Mesenchymal stem cell (in vitro differentiated cells and primary cell): ENCODE data around the gene KCNH3.

Experiments used
- DNase-seq: peaks from one replicate; pipeline ENCODE4 v3.0.0-alpha.2; 2013
- H2AFZ ChIP-seq: one replicate; pipeline ENCODE4 v1.6.1; 2013; ENCODE audit warnings: low read depth, mild to moderate bottlenecking, control low read depth, inconsistent platforms, low read length, moderate library complexity
- H2AK5ac ChIP-seq: 2 replicates; pipeline ENCODE4 v1.6.1; 2013; ENCODE audit warnings: low read length, moderate library complexity, mild to moderate bottlenecking, inconsistent platforms; ENCODE audit not compliant: severe bottlenecking
- H2BK120ac ChIP-seq: one replicate; pipeline ENCODE4 v1.6.1; 2013; ENCODE audit warnings: low read depth, mild to moderate bottlenecking, inconsistent platforms, low read length, moderate library complexity
- H2BK12ac ChIP-seq, 2 experiments: one replicate each; pipeline ENCODE4 v1.6.1; 2013; ENCODE audit warnings: inconsistent platforms in 2 of 2, low read length in 2 of 2, mild to moderate bottlenecking in 2 of 2, moderate library complexity in 2 of 2, control low read depth in 1 of 2
- H2BK15ac ChIP-seq: one replicate; pipeline ENCODE4 v1.6.1; 2013; ENCODE audit warnings: mild to moderate bottlenecking, low read depth, inconsistent platforms; ENCODE audit not compliant: poor library complexity, severe bottlenecking
- H2BK5ac ChIP-seq: 2 replicates; pipeline ENCODE4 v1.6.1; 2013; ENCODE audit warnings: low read depth, mild to moderate bottlenecking, low read length, control low read depth, inconsistent platforms; ENCODE audit not compliant: poor library complexity, severe bottlenecking
- H3K14ac ChIP-seq, 2 experiments: one replicate each; pipeline ENCODE4 v1.6.1; 2013; ENCODE audit warnings: inconsistent platforms in 2 of 2, low read length in 2 of 2, control low read depth in 1 of 2, mild to moderate bottlenecking in 1 of 2, moderate library complexity in 1 of 2
- H3K18ac ChIP-seq, 2 experiments: one replicate each; pipeline ENCODE4 v1.6.1; 2013; ENCODE audit warnings: inconsistent platforms in 2 of 2, low read length in 2 of 2, control low read depth in 1 of 2, low read depth in 1 of 2, mild to moderate bottlenecking in 1 of 2
- H3K23ac ChIP-seq, 2 experiments: one replicate each; pipeline ENCODE4 v1.6.1; 2013; ENCODE audit warnings: inconsistent platforms in 2 of 2, low read length in 2 of 2, mild to moderate bottlenecking in 2 of 2, moderate library complexity in 2 of 2, control low read depth in 1 of 2
- H3K27ac ChIP-seq: 2 replicates; pipeline ENCODE4 v1.5.1; 2013; ENCODE audit warnings: mild to moderate bottlenecking, moderate library complexity, low read length, control low read depth, inconsistent platforms; ENCODE audit not compliant: poor library complexity, severe bottlenecking
- H3K27me3 ChIP-seq, 2 experiments: 2 replicates each; pipeline versions ENCODE4 v1.6.1 to v1.7.0; 2013; ENCODE audit warnings: low read length in 2 of 2, mild to moderate bottlenecking in 2 of 2, moderate library complexity in 2 of 2, control low read depth in 1 of 2, inconsistent platforms in 1 of 2; ENCODE audit not compliant: control insufficient read depth in 1 of 2, insufficient read depth in 1 of 2
- H3K36me3 ChIP-seq, 2 experiments: 2 replicates each; pipeline versions ENCODE4 v1.6.1 to v1.7.0; 2013; ENCODE audit warnings: low read length in 2 of 2, control low read depth in 1 of 2, inconsistent platforms in 1 of 2, low read depth in 1 of 2, mild to moderate bottlenecking in 1 of 2; ENCODE audit not compliant: insufficient read depth in 2 of 2, control insufficient read depth in 1 of 2
- H3K4ac ChIP-seq, 2 experiments: one replicate each; pipeline ENCODE4 v1.6.1; 2013; ENCODE audit warnings: inconsistent platforms in 2 of 2, low read length in 2 of 2, mild to moderate bottlenecking in 2 of 2, moderate library complexity in 2 of 2, control low read depth in 1 of 2, low read depth in 1 of 2
- H3K4me1 ChIP-seq: 2 replicates; pipeline ENCODE4 v1.6.1; 2013; ENCODE audit warnings: low read depth, low read length, control low read depth; ENCODE audit not compliant: control insufficient read depth, insufficient read depth
- H3K4me2 ChIP-seq: 2 replicates; pipeline ENCODE4 v1.6.1; 2013; ENCODE audit warnings: low read length, mild to moderate bottlenecking, inconsistent platforms; ENCODE audit not compliant: poor library complexity, severe bottlenecking
- H3K4me3 ChIP-seq, 2 experiments: 2 replicates each; pipeline versions ENCODE4 v1.5.1 to v1.7.0; 2013; ENCODE audit warnings: low read length in 2 of 2, mild to moderate bottlenecking in 2 of 2, control low read depth in 1 of 2, low read depth in 1 of 2; ENCODE audit not compliant: insufficient read depth in 1 of 2
- H3K79me1 ChIP-seq: replicated peaks from 2 replicates; pipeline ENCODE4 v1.6.1; 2013; ENCODE audit warnings: mild to moderate bottlenecking, control low read depth, low read length, inconsistent platforms; ENCODE audit not compliant: poor library complexity, severe bottlenecking
- H3K9ac ChIP-seq: 2 replicates; pipeline ENCODE4 v1.7.0; 2013; ENCODE audit warnings: mild to moderate bottlenecking, low read length, moderate library complexity
- H3K9me3 ChIP-seq: 2 replicates; pipeline ENCODE4 v1.7.0; 2013; ENCODE audit warnings: mild to moderate bottlenecking, low read length; ENCODE audit not compliant: control insufficient read depth
- H4K8ac ChIP-seq: one replicate; pipeline ENCODE4 v1.6.1; 2013; ENCODE audit warnings: inconsistent platforms, mild to moderate bottlenecking, low read length, moderate library complexity
- H4K91ac ChIP-seq: one replicate; pipeline ENCODE4 v1.6.1; 2013; ENCODE audit warnings: mild to moderate bottlenecking, low read length, inconsistent platforms
- WGBS: methylation state at CpG from one replicate; pipeline ENCODE4 v1.1.7; 2013; ENCODE audit warnings: mixed read lengths; 5-methylcytosine and 5-hydroxymethylcytosine counted together

The KCNH3 gene

GRCh38 chr12:49527361-49528130 is 11.3 kb upstream of the KCNH3 start:
- Histone ChIP-seq H3K18ac (no peak overlapping the region), H2BK12ac (no peak overlapping the region), H3K23ac (no peak overlapping the region), H3K27me3 (no peaks in the 10 kb centered on the region), H2AFZ (no peak overlapping the region), H4K8ac (no peak overlapping the region), H3K14ac (no peak overlapping the region), H2BK5ac (no peak overlapping the region), H3K9ac (no peak overlapping the region), H3K4me3 (no peak overlapping the region), H3K36me3 (peaks cover 27 to 46% of the 10 kb centered on the region in 2 experiments), H2AK5ac (no peak overlapping the region), H4K91ac (no peak overlapping the region), H3K4ac (no peak overlapping the region), H3K4me1 (no peaks in the 10 kb centered on the region), H3K4me2 (no peak overlapping the region), H3K79me1 (no peaks in the 10 kb centered on the region), H2BK120ac (no peak overlapping the region), H3K27ac (no peak overlapping the region), H2BK15ac (no peak overlapping the region), H3K9me3 (no peaks in the 10 kb centered on the region)
- WGBS, result 96% methylated on average over 7 of the region's 7 CpGs
- DNase-seq, result no peak

DNA sequence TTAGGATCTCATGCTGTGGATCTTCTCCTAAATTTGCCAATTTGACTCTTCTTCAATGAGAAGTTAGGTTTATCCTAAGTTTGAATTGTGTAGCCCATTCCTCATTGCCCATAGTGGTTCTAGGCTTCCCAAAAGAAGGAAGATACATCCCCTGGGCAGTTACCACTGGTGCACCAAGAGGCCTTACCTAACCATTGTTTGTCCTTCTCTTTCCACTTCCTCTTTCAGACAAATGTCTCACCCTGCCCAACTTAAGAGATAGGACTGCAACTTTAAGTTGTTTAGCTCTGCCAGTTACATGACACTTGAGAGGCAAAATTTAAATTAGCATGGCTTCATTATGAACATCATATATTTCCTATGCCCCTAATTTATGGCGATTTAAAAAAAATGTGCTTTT is 9.4 kb upstream of the KCNH3 start:
- Histone ChIP-seq H3K4me2 (no peak overlapping the region), H2BK15ac (no peak overlapping the region), H4K8ac (no peak overlapping the region), H4K91ac (no peak overlapping the region), H3K27me3 (no peaks in the 10 kb centered on the region), H3K4ac (no peak overlapping the region), H3K9me3 (no peaks in the 10 kb centered on the region), H2BK12ac (no peak overlapping the region), H3K36me3 (peaks cover 29 to 33% of the 10 kb centered on the region in 2 experiments), H3K14ac (no peak overlapping the region), H3K79me1 (no peaks in the 10 kb centered on the region), H3K27ac (no peak overlapping the region), H2AK5ac (no peak overlapping the region), H3K4me1 (no peaks in the 10 kb centered on the region), H3K18ac (no peak overlapping the region), H3K23ac (no peak overlapping the region), H2AFZ (no peak overlapping the region), H3K9ac (no peak overlapping the region), H3K4me3 (no peak overlapping the region), H2BK120ac (no peak overlapping the region), H2BK5ac (no peak overlapping the region)
- DNase-seq, result no peak
- whole genome bisulfite sequencing, result no CpG with 5 or more reads among the region's 1 CpG

DNA sequence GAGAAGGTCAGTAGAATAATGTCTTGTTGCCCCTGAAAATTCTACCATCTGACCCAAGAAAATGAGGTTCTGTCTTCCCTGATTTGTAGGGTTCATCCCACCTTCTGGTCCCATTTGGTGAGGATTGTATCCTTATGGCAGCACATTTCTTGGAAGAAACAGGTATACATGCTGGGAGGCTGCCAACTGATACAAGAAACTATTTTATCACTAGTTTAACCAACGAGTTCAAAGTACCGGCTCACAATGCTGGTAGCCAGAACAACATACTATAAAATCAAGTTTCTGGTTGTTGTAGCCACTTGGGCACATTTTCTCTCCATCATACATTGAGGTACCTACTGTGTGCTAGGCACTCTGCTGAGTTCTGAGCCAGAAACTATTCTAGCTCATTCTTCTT is 7.1 kb upstream of the KCNH3 start:
- no peak for DNase-seq
- Histone ChIP-seq H4K91ac (no peak overlapping the region), H4K8ac (no peak overlapping the region), H2AK5ac (no peak overlapping the region), H3K9me3 (no peaks in the 10 kb centered on the region), H3K14ac (no peak overlapping the region), H2BK15ac (no peak overlapping the region), H2BK5ac (no peak overlapping the region), H3K18ac (no peak overlapping the region), H3K4me1 (peaks cover 6% of the 10 kb centered on the region), H3K4me2 (no peak overlapping the region), H3K9ac (no peak overlapping the region), H3K27ac (no peak overlapping the region), H3K23ac (no peak overlapping the region), H3K4ac (no peak overlapping the region), H2BK120ac (no peak overlapping the region), H3K79me1 (no peaks in the 10 kb centered on the region), H3K36me3 (peaks cover 10 to 15% of the 10 kb centered on the region in 2 experiments), H3K4me3 (no peak overlapping the region), H2BK12ac (no peak overlapping the region), H3K27me3 (peaks cover 0 to 7% of the 10 kb centered on the region in 2 experiments), H2AFZ (no peak overlapping the region)
- 96% methylated on average over 2 of the region's 2 CpGs for WGBS

DNA sequence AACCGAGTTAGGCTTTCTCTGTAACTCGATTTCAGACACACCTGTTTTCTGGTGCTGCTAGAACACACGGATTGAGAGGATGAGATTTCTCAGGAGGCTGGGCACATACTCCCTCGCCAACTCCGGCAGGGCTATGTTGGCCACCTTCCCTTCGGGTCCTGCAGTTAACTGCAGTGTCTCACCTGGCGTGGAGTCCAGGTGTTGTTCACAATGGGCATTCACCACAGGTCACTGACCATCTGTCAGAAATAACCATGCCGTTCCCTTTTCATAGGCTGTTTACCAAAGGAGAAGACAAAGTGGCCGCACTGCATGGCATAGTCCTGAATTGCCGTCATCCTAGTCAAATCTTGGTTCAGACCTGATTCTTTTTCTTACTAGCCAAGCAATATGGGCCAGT is 5.5 kb upstream of the KCNH3 start:
- Histone ChIP-seq H3K4me3 (no peak overlapping the region), H4K8ac (no peak overlapping the region), H3K36me3 (peaks cover 0 to 12% of the 10 kb centered on the region in 2 experiments), H3K79me1 (no peaks in the 10 kb centered on the region), H3K27me3 (peaks cover 10 to 23% of the 10 kb centered on the region in 2 experiments), H2BK15ac (no peak overlapping the region), H3K9ac (no peak overlapping the region), H3K4ac (no peak overlapping the region), H2BK5ac (no peak overlapping the region), H3K18ac (no peak overlapping the region), H3K23ac (no peak overlapping the region), H2AFZ (no peak overlapping the region), H3K27ac (no peak overlapping the region), H3K4me2 (no peak overlapping the region), H2BK120ac (no peak overlapping the region), H3K14ac (no peak overlapping the region), H2BK12ac (no peak overlapping the region), H3K4me1 (peaks cover 16% of the 10 kb centered on the region), H4K91ac (no peak overlapping the region), H2AK5ac (no peak overlapping the region), H3K9me3 (no peaks in the 10 kb centered on the region)
- DNase-seq, result no peak
- 88% methylated on average over 10 of the region's 10 CpGs for WGBS
